Measurements from ENCODE around the gene NAGS.
A peak's percentile ranks its signal among the peaks of the same experiment; 100 is the strongest.
"Not testable (repeated sequence)": the region's sequence is repeated elsewhere in the genome, so short reads cannot be mapped to it uniquely, and the experiment has no call there.

Gene NAGS

GRCh38 chr17:44004077-44004760 lies at the start of gene NAGS:
TSS of gene NAGS (plus strand) at chr17:44004622. CDS start at chr17:44004664, 42 bp downstream.
- Mint-ChIP-seq H3K4me3 (peak within 1 kb of the TSS; percentile 86), H3K27ac (ENCODE audit: low read depth) (no peak within 1 kb of the TSS)

GRCh38 chr17:43956222-43956621 lies 48.2 kb upstream of the NAGS start:
- Mint-ChIP-seq H3K9me3 (no peaks in the 10 kb centered on the region), H3K4me1 (peaks cover 9% of the 10 kb centered on the region), H3K36me3 (ENCODE audit: insufficient read depth) (no peaks in the 10 kb centered on the region), H3K27ac (ENCODE audit: low read depth) (no peak overlapping the region), H3K4me3 (no peak overlapping the region), H3K27me3 (peaks cover 52% of the 10 kb centered on the region)
- DNase-seq (ENCODE audit: low spot score in 2 of 2) (no peak), ATAC-seq (replicated peaks; ENCODE audit: extremely low read depth, poor library complexity, severe bottlenecking) (no peak)

More at GRCh38 chr17:44004077-44004760, at the start of gene NAGS:
- ATAC-seq (replicated peaks; ENCODE audit: extremely low read depth, poor library complexity, severe bottlenecking) (no peak), DNase-seq (ENCODE audit: low spot score in 2 of 2) (no peak)
- Mint-ChIP-seq H3K27me3 (peaks cover 9% of the 10 kb centered on the region), H3K4me1 (peaks cover 22% of the 10 kb centered on the region), H3K9me3 (no peaks in the 10 kb centered on the region), H3K36me3 (ENCODE audit: insufficient read depth) (peaks cover 7% of the 10 kb centered on the region)

- DNase-seq (ENCODE audit: low spot score in 2 of 2): no peak
- no peak overlapping the region for H3K27ac Mint-ChIP-seq (ENCODE audit: low read depth)
- H3K36me3 Mint-ChIP-seq (ENCODE audit: insufficient read depth): peaks cover 1% of the 10 kb centered on the region
- no peaks in the 10 kb centered on the region for H3K9me3 Mint-ChIP-seq
- peaks cover 44% of the 10 kb centered on the region for H3K27me3 Mint-ChIP-seq
- H3K4me3 Mint-ChIP-seq: no peak overlapping the region
- H3K4me1 Mint-ChIP-seq: no peaks in the 10 kb centered on the region
- ATAC-seq (replicated peaks; ENCODE audit: extremely low read depth, poor library complexity, severe bottlenecking): no peak
Observed at GRCh38 chr17:43958748-43959352, 45.6 kb upstream of the NAGS start.

GRCh38 chr17:43961292-43961691 lies 43.1 kb upstream of the NAGS start:
- H3K9me3 Mint-ChIP-seq; DNase-seq (ENCODE audit: low spot score in 2 of 2); H3K36me3 Mint-ChIP-seq (ENCODE audit: insufficient read depth); ATAC-seq (replicated peaks; ENCODE audit: extremely low read depth, poor library complexity, severe bottlenecking); H3K4me3 Mint-ChIP-seq; H3K27ac Mint-ChIP-seq (ENCODE audit: low read depth); H3K4me1 Mint-ChIP-seq: not testable (repeated sequence)
- H3K27me3 Mint-ChIP-seq: peaks cover 21% of the 10 kb centered on the region

GRCh38 chr17:43961954-43962353 lies 42.5 kb upstream of the NAGS start:
- Mint-ChIP-seq H3K4me3 (no peak overlapping the region), H3K27ac (ENCODE audit: low read depth) (no peak overlapping the region), H3K27me3 (peaks cover 26% of the 10 kb centered on the region), H3K36me3 (ENCODE audit: insufficient read depth) (peaks cover 1% of the 10 kb centered on the region), H3K4me1 (no peaks in the 10 kb centered on the region), H3K9me3 (no peaks in the 10 kb centered on the region)
- ATAC-seq (replicated peaks; ENCODE audit: extremely low read depth, poor library complexity, severe bottlenecking) (no peak), DNase-seq (ENCODE audit: low spot score in 2 of 2) (no peak)

GRCh38 chr17:43962479-43962878 lies 41.9 kb upstream of the NAGS start:
- ATAC-seq (replicated peaks; ENCODE audit: extremely low read depth, poor library complexity, severe bottlenecking): no peak
- H3K27ac Mint-ChIP-seq (ENCODE audit: low read depth): no peak overlapping the region

GRCh38 chr17:43966276-43966675 lies 38.1 kb upstream of the NAGS start:
- H3K36me3 Mint-ChIP-seq (ENCODE audit: insufficient read depth): peaks cover 2% of the 10 kb centered on the region
- no peaks in the 10 kb centered on the region for H3K4me1 Mint-ChIP-seq
- no peak overlapping the region for H3K27ac Mint-ChIP-seq (ENCODE audit: low read depth)
- DNase-seq (ENCODE audit: low spot score in 2 of 2) (no peak), ATAC-seq (replicated peaks; ENCODE audit: extremely low read depth, poor library complexity, severe bottlenecking) (no peak)
- peaks cover 26% of the 10 kb centered on the region for H3K27me3 Mint-ChIP-seq
- no peaks in the 10 kb centered on the region for H3K9me3 Mint-ChIP-seq
- no peak overlapping the region for H3K4me3 Mint-ChIP-seq

More at GRCh38 chr17:43962479-43962878, 41.9 kb upstream of the NAGS start:
- DNase-seq (ENCODE audit: low spot score in 2 of 2): no peak
- Mint-ChIP-seq H3K36me3 (ENCODE audit: insufficient read depth) (peaks cover 1% of the 10 kb centered on the region), H3K27me3 (peaks cover 31% of the 10 kb centered on the region), H3K4me1 (no peaks in the 10 kb centered on the region), H3K9me3 (no peaks in the 10 kb centered on the region), H3K4me3 (no peak overlapping the region)

GRCh38 chr17:43967251-43967875 lies 37.1 kb upstream of the NAGS start:
- Mint-ChIP-seq H3K9me3 (no peaks in the 10 kb centered on the region), H3K36me3 (ENCODE audit: insufficient read depth) (peaks cover 2% of the 10 kb centered on the region), H3K4me3 (no peak overlapping the region), H3K4me1 (no peaks in the 10 kb centered on the region), H3K27ac (ENCODE audit: low read depth) (no peak overlapping the region), H3K27me3 (peaks cover 15% of the 10 kb centered on the region)
- DNase-seq (ENCODE audit: low spot score in 2 of 2): no peak
- ATAC-seq (replicated peaks; ENCODE audit: extremely low read depth, poor library complexity, severe bottlenecking): no peak

GRCh38 chr17:43970366-43970765 lies 34.1 kb upstream of the NAGS start:
- Mint-ChIP-seq H3K27ac (ENCODE audit: low read depth) (no peak overlapping the region), H3K36me3 (ENCODE audit: insufficient read depth) (peaks cover 1% of the 10 kb centered on the region)

GRCh38 chr17:43971436-43971835 lies 33.0 kb upstream of the NAGS start:
- H3K9me3 Mint-ChIP-seq; H3K4me3 Mint-ChIP-seq; H3K4me1 Mint-ChIP-seq; ATAC-seq (replicated peaks; ENCODE audit: extremely low read depth, poor library complexity, severe bottlenecking); DNase-seq (ENCODE audit: low spot score in 2 of 2); H3K36me3 Mint-ChIP-seq (ENCODE audit: insufficient read depth); H3K27ac Mint-ChIP-seq (ENCODE audit: low read depth): not testable (repeated sequence)
- H3K27me3 Mint-ChIP-seq: peaks cover 25% of the 10 kb centered on the region

More at GRCh38 chr17:43970366-43970765, 34.1 kb upstream of the NAGS start:
- H3K4me3 Mint-ChIP-seq: no peak overlapping the region
- ATAC-seq (replicated peaks; ENCODE audit: extremely low read depth, poor library complexity, severe bottlenecking) (no peak), DNase-seq (ENCODE audit: low spot score in 2 of 2) (no peak)
- no peaks in the 10 kb centered on the region for H3K4me1 Mint-ChIP-seq
- H3K27me3 Mint-ChIP-seq: peaks cover 25% of the 10 kb centered on the region
- no peaks in the 10 kb centered on the region for H3K9me3 Mint-ChIP-seq

GRCh38 chr17:43972444-43973212 lies 31.8 kb upstream of the NAGS start:
- peaks cover 15% of the 10 kb centered on the region for H3K27me3 Mint-ChIP-seq
- H3K4me1 Mint-ChIP-seq; ATAC-seq (replicated peaks; ENCODE audit: extremely low read depth, poor library complexity, severe bottlenecking); H3K36me3 Mint-ChIP-seq (ENCODE audit: insufficient read depth); H3K9me3 Mint-ChIP-seq; DNase-seq (ENCODE audit: low spot score in 2 of 2); H3K27ac Mint-ChIP-seq (ENCODE audit: low read depth); H3K4me3 Mint-ChIP-seq: not testable (repeated sequence)

GRCh38 chr17:43974382-43975266 lies 29.8 kb upstream of the NAGS start:
- ATAC-seq (replicated peaks; ENCODE audit: extremely low read depth, poor library complexity, severe bottlenecking) (no peak), DNase-seq (ENCODE audit: low spot score in 2 of 2) (no peak)
- Mint-ChIP-seq H3K27me3 (peaks cover 27% of the 10 kb centered on the region), H3K9me3 (no peaks in the 10 kb centered on the region), H3K27ac (ENCODE audit: low read depth) (no peak overlapping the region), H3K4me1 (no peaks in the 10 kb centered on the region), H3K4me3 (no peak overlapping the region), H3K36me3 (ENCODE audit: insufficient read depth) (peaks cover 1% of the 10 kb centered on the region)
